ENCODE results near the gene PATJ.

- TF ChIP-seq CTCF (IDR thresholded peaks at IDR 0.05) (no peak), POLR2A (IDR thresholded peaks at IDR 0.05) (no peak)
Measured at GRCh38 chr1:62117018-62117750, 374.9 kb downstream of the PATJ start.

All from stomach (tissue), 4 donors.